Fibroblast of lung (primary cell): ENCODE measurements around the gene TPGS1.

Source experiments
- CTCF ChIP-seq, 2 donors: IDR thresholded peaks in 1 of 2; conservative IDR thresholded peaks in 1 of 2; 1 replicate in 1 of 2; 2 replicates in 1 of 2; pipeline ENCODE4 v1.5.1; 2011 to 2012; ENCODE audit warnings: low read length in 2 of 2, control low read depth in 1 of 2, inconsistent platforms in 1 of 2, low read depth in 1 of 2, mild to moderate bottlenecking in 1 of 2
- EZH2 ChIP-seq: IDR thresholded peaks from 2 replicates; pipeline ENCODE4 v1.5.1; 2012; ENCODE audit warnings: low read length, control low read depth, mild to moderate bottlenecking; ENCODE audit errors: missing control alignments

GRCh38 chr19:465056-465816, 42.1 kb upstream of the TPGS1 start:
- no peak for TF ChIP-seq CTCF (conservative IDR thresholded peaks at IDR 0.05 in 1 of 2, IDR thresholded peaks at IDR 0.05 in 1 of 2; ENCODE audit: low read depth in 1 of 2, low read length in 2 of 2)
- no peak for TF ChIP-seq EZH2
